Hindlimb muscle (tissue), 1 donor: Measurements from ENCODE around the gene GCN1. TPM values are rescaled to one million over a fixed set of nuclear protein-coding genes. Genes with fewer than 3 reads are reported as not detected.

ENCODE experiments used
- DNase-seq: peaks from one replicate; pipeline ENCODE4 v3.0.0-alpha.2; 2013
- polyA plus RNA-seq: library from polyadenylated mRNA; unstranded; fragments of 120-200 nt; gene quantifications from one replicate; pipeline ENCODE4 v1.2.1, GENCODE V29; 2013; ENCODE audit not compliant: insufficient read length

GCN1 gene
- polyA plus RNA-seq, 1 donor: 47.6 TPM

- no peak for DNase-seq
Observed at GRCh38 chr12:120229487-120230325, 35.2 kb upstream of the GCN1 start.

- DNase-seq: no peak
Observed at GRCh38 chr12:120229071-120229486, 34.6 kb upstream of the GCN1 start.

- DNase-seq: peak; percentile 88
Observed at GRCh38 chr12:120228291-120229070, 34.0 kb upstream of the GCN1 start.

GRCh38 chr12:120228041-120228290 is 33.5 kb upstream of the GCN1 start:
- no peak for DNase-seq

GRCh38 chr12:120227233-120228040 is 32.9 kb upstream of the GCN1 start:
- no peak for DNase-seq

- no peak for DNase-seq
Observed at GRCh38 chr12:120225852-120226640, 31.5 kb upstream of the GCN1 start.

GRCh38 chr12:120225200-120225558 is 30.7 kb upstream of the GCN1 start:
- no peak for DNase-seq

- no peak for DNase-seq
Observed at GRCh38 chr12:120224304-120225199, 30.0 kb upstream of the GCN1 start.

GRCh38 chr12:120223458-120224303 is 29.2 kb upstream of the GCN1 start:
- no peak for DNase-seq

- DNase-seq: no peak
Observed at GRCh38 chr12:120222288-120222832, 27.8 kb upstream of the GCN1 start.

GRCh38 chr12:120221576-120221900 is 27.0 kb upstream of the GCN1 start:
- DNase-seq: no peak

GRCh38 chr12:120220838-120221575 is 26.5 kb upstream of the GCN1 start:
- no peak for DNase-seq

GRCh38 chr12:120218680-120219606 is 24.4 kb upstream of the GCN1 start:
- DNase-seq: no peak

- DNase-seq: no peak
Observed at GRCh38 chr12:120216742-120217605, 22.5 kb upstream of the GCN1 start.

- DNase-seq: no peak
Observed at GRCh38 chr12:120215766-120216735, 21.5 kb upstream of the GCN1 start.

- no peak for DNase-seq
Observed at GRCh38 chr12:120215357-120215735, 20.8 kb upstream of the GCN1 start.
